Naive thymus-derived CD8-positive, alpha-beta T cell (primary cell): ENCODE data around the gene NCAPH2. TPM values are rescaled to one million over a fixed set of nuclear protein-coding genes. Genes with fewer than 3 reads are reported as not detected.
"Not testable (repeated sequence)": the region's sequence is repeated elsewhere in the genome, so short reads cannot be mapped to it uniquely, and the experiment has no call there.

Experiments used
- ATAC-seq, 2 donors: fragments of 150-1000 bp; cut with Tn5 transposase in 1 of 2; sonication (Bioruptor Pico), chemical (Tn5 transposase) in 1 of 2; 1 replicate in 1 of 2; 2 replicates in 1 of 2; pipeline ENCODE4 v1.10.0; 2021; ENCODE audit warnings: mild to moderate bottlenecking in 2 of 2, moderate library complexity in 2 of 2
- POLR2A ChIA-PET: fragments of 350-600 bp; sonication (Branson Sonifier 250); formaldehyde crosslinking; loops from one replicate; lab custom pipeline; 2021; ENCODE audit warnings: antibody characterized with exemption; lab: Charles Lee
- DNase-seq, 10 donors: peaks; one replicate each; pipeline versions ENCODE4 v3.0.0 to v3.0.0-alpha.2; 2020 to 2022
- H3K27ac Mint-ChIP-seq, 10 donors: one replicate each; pipeline ENCODE4 v1.8.0; 2020 to 2022; ENCODE audit warnings: mild to moderate bottlenecking in 10 of 10, mixed read lengths in 10 of 10, moderate library complexity in 4 of 10, inconsistent platforms in 1 of 10
- H3K27me3 Mint-ChIP-seq, 5 donors: one replicate each; pipeline ENCODE4 v1.8.0; 2021 to 2022; ENCODE audit warnings: mixed read lengths in 5 of 5
- H3K36me3 Mint-ChIP-seq, 3 donors: one replicate each; pipeline ENCODE4 v1.8.0; 2020 to 2022; ENCODE audit warnings: mixed read lengths in 3 of 3, mild to moderate bottlenecking in 2 of 3, inconsistent platforms in 1 of 3
- H3K4me1 Mint-ChIP-seq, 4 donors: one replicate each; pipeline ENCODE4 v1.8.0; 2021 to 2022; ENCODE audit warnings: mixed read lengths in 4 of 4
- H3K4me3 Mint-ChIP-seq, 10 donors: one replicate each; pipeline ENCODE4 v1.8.0; 2020 to 2022; ENCODE audit warnings: mild to moderate bottlenecking in 10 of 10, mixed read lengths in 10 of 10, moderate library complexity in 6 of 10, inconsistent platforms in 1 of 10
- H3K9me3 Mint-ChIP-seq, 9 donors: one replicate each; pipeline ENCODE4 v1.8.0; 2020 to 2022; ENCODE audit warnings: mixed read lengths in 9 of 9, mild to moderate bottlenecking in 3 of 9, inconsistent platforms in 1 of 9, moderate library complexity in 1 of 9
- polyA plus RNA-seq, 3 donors: library from polyadenylated mRNA; unstranded; fragments of 300-500 nt; fragmentation: Illumina TruSeq; gene quantifications; one replicate each; pipeline ENCODE4 v1.2.3, GENCODE V29; 2021
- total RNA-seq, 8 experiments: library from RNA in 2 of 8; stranded (reverse) in 2 of 8; gene quantifications; one replicate each; pipeline ENCODE4 v1.2.3 and lab custom pipeline; 2021 to 2026

Gene NCAPH2
- total and polyA plus RNA-seq, 5 experiments from 2014 or later, result 34.8 to 81.9 (median 41.5) TPM

DNA sequence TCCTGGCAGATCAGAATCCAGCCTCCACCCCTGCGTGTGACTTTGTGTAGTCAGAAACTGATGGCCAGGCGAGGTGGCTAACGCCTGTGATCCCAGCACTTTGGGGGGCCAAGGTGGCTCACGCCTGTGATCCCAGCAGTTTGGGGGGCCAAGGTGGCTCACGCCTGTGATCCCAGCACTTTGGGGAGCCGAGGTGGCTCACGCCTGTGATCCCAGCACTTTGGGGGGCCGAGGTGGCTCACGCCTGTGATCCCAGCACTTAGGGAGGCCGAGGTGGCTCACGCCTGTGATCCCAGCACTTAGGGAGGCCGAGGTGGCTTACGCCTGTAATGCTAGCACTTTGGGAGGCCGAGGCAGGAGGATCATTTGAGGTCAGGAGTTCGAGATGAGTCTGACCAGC is 5.2 kb downstream of the NCAPH2 start:
- Mint-ChIP-seq H3K4me1 (peaks cover 14 to 37% (median 25%) of the 10 kb centered on the region in 4 donors), H3K9me3 (no peaks in the 10 kb centered on the region), H3K27me3 (no peaks in the 10 kb centered on the region), H3K36me3 (peaks cover 0 to 29% (median 2%) of the 10 kb centered on the region in 3 donors), H3K27ac (no peak overlapping the region), H3K4me3 (no peak overlapping the region)
- no peak for ATAC-seq
- POLR2A ChIA-PET, result interaction anchor here (0.5 to 0.7 kb wide), 2 partner anchors 12 to 115 kb away, joined by 3 to 5 read pairs; partner anchors contain the start of gene SCO2
- no peak for DNase-seq

DNA sequence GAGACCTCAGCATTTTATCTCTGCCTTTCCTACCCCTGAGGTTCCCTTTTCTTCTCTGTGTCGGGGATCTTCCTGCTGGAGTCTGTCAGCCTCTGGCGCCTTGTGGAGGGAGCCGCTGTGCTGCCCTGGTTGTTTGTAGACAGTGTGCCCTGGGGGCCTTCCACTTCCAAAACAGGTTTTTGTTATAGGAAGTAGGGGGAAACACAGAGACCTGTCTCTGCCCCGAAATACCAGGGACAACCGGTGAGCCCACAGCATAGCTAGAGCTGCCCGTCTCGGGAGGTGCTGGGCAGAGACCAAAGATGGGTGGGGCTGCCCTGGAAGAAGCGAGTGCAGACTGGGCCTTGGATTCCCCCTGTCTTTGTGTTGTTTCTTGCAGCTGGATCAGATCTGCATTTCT is 8.0 kb downstream of the NCAPH2 start:
- Mint-ChIP-seq H3K36me3 (peaks cover 0 to 46% (median 3%) of the 10 kb centered on the region in 3 donors), H3K4me1 (peaks cover 9 to 24% (median 15%) of the 10 kb centered on the region in 4 donors), H3K4me3 (no peak overlapping the region)

DNA sequence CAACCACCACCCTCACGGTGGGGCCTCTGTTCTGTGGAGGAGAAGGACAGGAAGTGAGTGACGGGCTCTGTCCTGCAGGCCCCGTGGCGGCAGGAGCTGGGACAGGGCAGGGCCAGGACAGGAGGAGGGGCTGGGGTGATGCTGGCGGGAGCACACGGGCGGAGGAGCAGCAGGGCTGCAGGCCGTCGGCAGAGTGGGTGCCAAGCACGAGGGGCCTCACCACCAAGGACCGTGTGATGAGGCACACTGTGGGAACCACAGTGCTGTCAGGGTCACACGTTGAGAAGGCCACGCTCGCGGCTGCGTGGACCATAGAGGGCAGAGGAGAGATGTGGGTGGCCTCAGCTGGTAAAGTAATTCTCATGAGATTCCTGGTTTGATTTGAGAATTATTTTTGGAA is 8.9 kb downstream of the NCAPH2 start:
- peaks cover 9 to 24% (median 15%) of the 10 kb centered on the region in 4 donors for H3K4me1 Mint-ChIP-seq
- peaks cover 0 to 45% (median 3%) of the 10 kb centered on the region in 3 donors for H3K36me3 Mint-ChIP-seq
- ATAC-seq (no peak), DNase-seq (no peak)
- POLR2A ChIA-PET, result interaction anchor here (0.6 to 1.2 kb wide), 2 partner anchors 9 to 65 kb away, joined by 3 to 7 read pairs; partner anchors contain the start of gene SCO2
- no peaks in the 10 kb centered on the region for H3K27me3 Mint-ChIP-seq
- H3K4me3 Mint-ChIP-seq, result no peak overlapping the region
- no peaks in the 10 kb centered on the region for H3K9me3 Mint-ChIP-seq
- H3K27ac Mint-ChIP-seq, result no peak overlapping the region

More for the DNA sequence above, 8.0 kb downstream of the NCAPH2 start:
- H3K9me3 Mint-ChIP-seq, result no peaks in the 10 kb centered on the region
- DNase-seq (no peak), ATAC-seq (no peak)
- no peak overlapping the region for H3K27ac Mint-ChIP-seq
- POLR2A ChIA-PET, result interaction anchor here (0.7 to 2.2 kb wide), 4 partner anchors 9 to 265 kb away, joined by 3 to 10 read pairs (median 4); partner anchors contain the start of genes HDAC10, SCO2 and TYMP
- no peaks in the 10 kb centered on the region for H3K27me3 Mint-ChIP-seq

DNA sequence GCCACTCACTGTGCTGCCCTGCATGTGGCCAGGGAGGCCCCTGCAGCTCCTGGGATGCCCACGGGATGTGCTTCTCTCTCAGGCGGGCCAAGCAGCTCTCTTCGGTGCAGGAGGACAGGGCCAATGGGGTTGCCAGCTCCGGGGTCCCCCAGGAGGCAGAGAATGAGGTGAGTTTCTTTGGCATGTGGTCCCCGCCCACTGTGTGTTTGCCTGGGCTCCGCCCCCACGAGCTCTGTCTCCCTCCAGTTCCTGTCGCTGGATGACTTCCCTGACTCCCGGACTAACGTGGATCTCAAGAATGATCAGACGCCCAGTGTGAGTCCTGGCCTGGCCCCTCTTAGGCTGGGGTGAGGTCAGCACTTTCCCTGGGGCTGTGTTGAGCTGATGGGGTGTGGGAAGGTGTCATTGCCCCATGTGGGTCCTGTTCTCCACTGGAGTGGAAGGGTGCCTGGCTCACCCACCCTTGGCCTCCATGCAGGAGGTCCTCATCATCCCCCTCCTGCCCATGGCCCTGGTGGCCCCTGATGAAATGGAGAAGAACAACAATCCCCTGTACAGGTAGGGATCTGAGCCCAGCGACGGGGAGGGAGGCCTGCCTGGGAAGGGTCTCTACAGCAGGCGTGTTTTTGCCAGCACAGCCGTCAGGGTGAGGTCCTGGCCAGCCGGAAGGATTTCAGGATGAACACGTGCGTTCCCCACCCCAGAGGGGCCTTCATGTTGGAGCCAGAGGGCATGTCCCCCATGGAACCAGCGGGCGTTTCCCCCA is 9.7 kb downstream of the NCAPH2 start:
- no peaks in the 10 kb centered on the region for H3K27me3 Mint-ChIP-seq
- H3K9me3 Mint-ChIP-seq, result no peaks in the 10 kb centered on the region
- ATAC-seq (no peak), DNase-seq (no peak)
- H3K27ac Mint-ChIP-seq, result no peak overlapping the region
- POLR2A ChIA-PET, result interaction anchor here (1.2 kb wide), 2 partner anchors 8 to 20 kb away, joined by 3 read pairs; partner anchors contain the start of gene SCO2
- peaks cover 7 to 20% (median 15%) of the 10 kb centered on the region in 4 donors for H3K4me1 Mint-ChIP-seq
- H3K36me3 Mint-ChIP-seq, result peaks cover 0 to 41% (median 3%) of the 10 kb centered on the region in 3 donors
- no peak overlapping the region for H3K4me3 Mint-ChIP-seq

GRCh38 chr22:50518606-50519005 is 10.6 kb downstream of the NCAPH2 start:
- Mint-ChIP-seq H3K4me1 (peaks cover 8 to 24% (median 15%) of the 10 kb centered on the region in 4 donors), H3K9me3 (no peaks in the 10 kb centered on the region), H3K27me3 (no peaks in the 10 kb centered on the region), H3K4me3 (no peak overlapping the region), H3K36me3 (peaks cover 0 to 42% (median 3%) of the 10 kb centered on the region in 3 donors), H3K27ac (no peak overlapping the region)
- DNase-seq (no peak), ATAC-seq (no peak)
- POLR2A ChIA-PET, result interaction anchor here (1.1 to 1.2 kb wide), 2 partner anchors 12 to 20 kb away, joined by 3 to 8 read pairs; partner anchors contain the start of genes LMF2 and NCAPH2

DNA sequence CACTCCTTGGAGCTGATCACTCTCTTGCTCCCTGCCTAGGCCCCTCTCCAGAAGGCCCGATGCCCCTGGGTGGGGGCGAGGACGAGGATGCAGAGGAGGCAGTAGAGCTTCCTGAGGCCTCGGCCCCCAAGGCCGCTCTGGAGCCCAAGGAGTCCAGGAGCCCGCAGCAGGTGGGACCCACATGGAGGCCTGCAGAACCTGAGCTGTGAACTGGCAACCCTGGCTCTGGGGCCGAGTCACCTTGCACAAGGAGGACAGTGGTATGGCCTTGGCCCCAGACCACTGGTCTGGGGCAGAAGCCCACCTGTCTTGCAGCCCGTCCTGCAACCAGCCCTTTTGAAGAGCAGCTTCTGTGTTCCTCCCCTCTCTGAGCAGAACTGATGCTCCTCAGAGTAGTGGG is 11.1 kb downstream of the NCAPH2 start:
- ATAC-seq (no peak), DNase-seq (no peak)
- peaks cover 8 to 24% (median 13%) of the 10 kb centered on the region in 4 donors for H3K4me1 Mint-ChIP-seq
- peaks cover 0 to 42% (median 3%) of the 10 kb centered on the region in 3 donors for H3K36me3 Mint-ChIP-seq
- no peaks in the 10 kb centered on the region for H3K27me3 Mint-ChIP-seq
- POLR2A ChIA-PET, result interaction anchor here (1.0 to 1.1 kb wide), 2 partner anchors 10 to 12 kb away, joined by 5 to 8 read pairs; partner anchors contain the start of genes LMF2 and NCAPH2
- H3K27ac Mint-ChIP-seq, result no peak overlapping the region
- H3K9me3 Mint-ChIP-seq, result no peaks in the 10 kb centered on the region
- no peak overlapping the region for H3K4me3 Mint-ChIP-seq

- H3K27me3 Mint-ChIP-seq, DNase-seq, H3K4me3 Mint-ChIP-seq, POLR2A ChIA-PET, ATAC-seq, H3K9me3 Mint-ChIP-seq: not testable (repeated sequence)
- Mint-ChIP-seq H3K36me3 (peaks cover 0 to 39% (median 3%) of the 10 kb centered on the region in 3 donors), H3K4me1 (peaks cover 9 to 23% (median 14%) of the 10 kb centered on the region in 4 donors), H3K27ac (peak overlapping the region in 1 of 10 donors; percentile 34)
These were observed 12.2 kb downstream of the NCAPH2 start for GRCh38 chr22:50520184-50520583.

DNA sequence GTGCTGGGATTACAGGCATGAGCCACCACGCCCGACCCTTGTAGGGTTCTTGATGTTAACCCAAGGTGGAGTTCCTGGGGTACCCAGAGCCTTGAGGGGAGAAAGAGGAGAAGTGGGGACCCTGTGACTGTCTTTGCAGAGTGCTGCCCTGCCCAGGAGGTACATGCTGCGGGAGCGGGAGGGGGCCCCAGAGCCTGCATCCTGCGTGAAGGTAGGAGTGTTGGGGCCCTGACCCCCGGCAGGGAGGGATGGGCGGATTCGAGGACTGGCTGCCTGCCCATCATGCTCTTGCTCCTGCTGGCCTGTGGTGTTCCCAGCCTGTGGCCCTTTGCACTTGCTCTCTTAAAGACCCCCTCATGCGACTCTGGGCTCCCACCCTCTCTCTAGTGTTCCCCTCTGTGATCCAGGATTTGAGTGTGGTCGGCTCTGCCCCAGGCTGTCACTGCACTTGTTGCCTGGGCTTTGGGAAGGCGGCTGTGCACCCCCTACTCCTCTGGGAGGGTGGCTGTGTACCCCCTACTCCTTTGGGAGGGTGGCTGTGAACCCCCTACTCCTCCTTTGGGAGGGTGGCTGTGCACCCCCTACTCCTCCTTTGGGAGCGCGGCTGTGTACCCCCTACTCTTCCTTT is 12.9 kb downstream of the NCAPH2 start:
- Mint-ChIP-seq H3K27ac (peak overlapping the region in 1 of 10 donors; percentile 50), H3K4me3 (peak overlapping the region in 1 of 10 donors; percentile 32), H3K27me3 (no peaks in the 10 kb centered on the region), H3K9me3 (no peaks in the 10 kb centered on the region), H3K36me3 (peaks cover 0 to 36% (median 1%) of the 10 kb centered on the region in 3 donors), H3K4me1 (peaks cover 8 to 19% (median 10%) of the 10 kb centered on the region in 4 donors)
- POLR2A ChIA-PET, result interaction anchor here (5.6 kb wide), 1 partner anchor 13 kb away, joined by 128 read pairs; the partner anchor contains the start of genes LMF2 and NCAPH2
- DNase-seq (no peak), ATAC-seq (no peak)

DNA sequence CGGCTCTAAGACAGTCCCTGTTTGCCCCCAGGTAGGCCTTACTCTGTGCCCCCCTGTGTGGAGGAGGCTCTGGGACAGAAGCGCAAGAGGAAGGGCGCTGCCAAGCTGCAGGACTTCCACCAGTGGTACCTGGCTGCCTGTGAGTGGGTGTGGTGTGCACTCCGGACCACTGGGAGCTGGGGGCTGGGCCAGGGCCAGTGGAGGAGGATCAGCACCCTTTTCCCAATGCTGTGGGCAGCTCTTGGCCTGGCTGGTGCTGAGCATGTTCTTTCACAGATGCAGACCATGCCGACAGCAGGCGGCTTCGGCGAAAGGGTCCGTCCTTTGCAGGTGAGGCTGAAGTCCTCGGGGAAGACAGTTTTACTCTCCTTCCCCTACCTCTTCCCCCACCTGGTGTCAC is 13.7 kb downstream of the NCAPH2 start:
- Mint-ChIP-seq H3K27me3 (no peaks in the 10 kb centered on the region), H3K9me3 (no peaks in the 10 kb centered on the region), H3K4me3 (no peak overlapping the region), H3K4me1 (peaks cover 7 to 17% (median 11%) of the 10 kb centered on the region in 4 donors), H3K36me3 (peaks cover 0 to 28% (median 1%) of the 10 kb centered on the region in 3 donors), H3K27ac (no peak overlapping the region)
- ATAC-seq (no peak), DNase-seq (no peak)
- POLR2A ChIA-PET, result interaction anchor here (1.4 to 5.6 kb wide), 2 partner anchors 13 to 41 kb away, joined by 3 to 128 read pairs; partner anchors contain the start of genes LMF2, NCAPH2 and SYCE3

DNA sequence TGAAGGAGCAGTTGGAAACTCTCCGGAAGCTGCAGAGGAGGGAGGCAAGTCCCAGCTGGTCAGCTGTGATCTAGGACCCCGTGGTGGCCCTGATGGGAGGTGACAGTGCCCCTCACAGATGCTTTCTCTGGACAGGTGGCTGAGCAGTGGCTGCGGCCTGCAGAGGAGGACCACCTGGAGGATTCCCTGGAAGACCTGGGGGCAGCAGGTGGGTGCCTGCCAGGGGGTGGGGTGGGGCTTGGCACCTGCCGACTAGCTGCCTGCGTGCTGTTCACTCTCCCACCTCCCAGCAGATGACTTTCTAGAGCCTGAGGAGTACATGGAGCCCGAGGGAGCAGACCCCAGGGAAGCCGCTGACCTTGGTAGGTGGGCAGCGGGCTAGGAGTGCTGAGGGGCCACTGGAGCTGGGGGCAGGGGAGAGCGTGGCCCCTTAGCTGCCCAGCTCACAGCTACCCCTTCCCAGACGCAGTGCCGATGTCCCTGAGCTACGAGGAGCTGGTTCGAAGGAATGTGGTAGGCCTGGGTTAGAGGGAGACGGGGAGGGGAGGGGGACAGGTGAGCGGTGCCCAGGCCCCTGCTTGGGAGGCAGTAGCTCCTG is 14.3 kb downstream of the NCAPH2 start:
- no peak overlapping the region for H3K27ac Mint-ChIP-seq
- H3K36me3 Mint-ChIP-seq, result peaks cover 0 to 28% (median 1%) of the 10 kb centered on the region in 3 donors

DNA sequence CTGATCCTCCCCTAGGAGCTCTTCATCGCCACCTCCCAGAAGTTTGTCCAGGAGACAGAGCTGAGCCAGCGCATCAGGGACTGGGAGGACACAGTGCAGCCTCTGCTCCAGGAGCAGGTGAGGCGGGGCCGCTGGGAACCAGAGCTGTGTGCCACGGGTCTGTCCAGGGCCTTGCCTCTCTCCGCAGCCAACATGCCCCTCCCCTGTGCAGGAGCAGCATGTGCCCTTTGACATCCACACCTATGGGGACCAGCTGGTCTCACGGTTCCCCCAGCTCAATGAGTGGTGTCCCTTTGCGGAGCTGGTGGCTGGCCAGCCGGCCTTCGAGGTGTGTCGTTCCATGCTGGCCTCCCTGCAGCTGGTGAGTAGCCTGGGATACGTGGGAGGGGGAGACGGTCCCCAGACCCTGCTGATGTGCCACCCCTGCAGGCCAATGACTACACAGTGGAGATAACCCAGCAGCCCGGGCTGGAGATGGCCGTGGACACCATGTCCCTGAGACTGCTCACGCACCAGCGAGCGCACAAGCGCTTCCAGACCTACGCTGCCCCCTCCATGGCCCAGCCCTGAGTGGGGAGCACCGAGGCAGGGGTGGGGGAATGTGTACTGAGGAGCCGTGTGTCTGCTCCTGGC is 14.9 kb downstream of the NCAPH2 start:
- no peak for ATAC-seq
- Mint-ChIP-seq H3K36me3 (peaks cover 0 to 24% (median 1%) of the 10 kb centered on the region in 3 donors), H3K27ac (no peak overlapping the region), H3K27me3 (no peaks in the 10 kb centered on the region), H3K9me3 (no peaks in the 10 kb centered on the region), H3K4me1 (peaks cover 14 to 28% (median 22%) of the 10 kb centered on the region in 4 donors), H3K4me3 (peak overlapping the region in 6 of 10 donors; percentile 22 to 58 (median 44))
- POLR2A ChIA-PET, result interaction anchor here (1.2 to 5.6 kb wide), 5 partner anchors 15 to 180 kb away, joined by 3 to 128 read pairs (median 3); partner anchors contain the start of genes KLHDC7B, LMF2, NCAPH2 and PPP6R2
- no peak for DNase-seq

More for the DNA sequence above, 14.3 kb downstream of the NCAPH2 start:
- DNase-seq, result no peak
- ATAC-seq, result no peak
- POLR2A ChIA-PET, result interaction anchor here (1.2 to 5.6 kb wide), 5 partner anchors 14 to 179 kb away, joined by 3 to 128 read pairs (median 3); partner anchors contain the start of genes KLHDC7B, LMF2, NCAPH2 and PPP6R2
- no peaks in the 10 kb centered on the region for H3K9me3 Mint-ChIP-seq
- H3K4me1 Mint-ChIP-seq, result peaks cover 12 to 22% (median 17%) of the 10 kb centered on the region in 4 donors
- peak overlapping the region in 2 of 10 donors; percentile 4 to 34 for H3K4me3 Mint-ChIP-seq
- no peaks in the 10 kb centered on the region for H3K27me3 Mint-ChIP-seq
